IMR-90 (cell line): Measurements from ENCODE around the gene SVIL. TPM values are rescaled to one million over a fixed set of nuclear protein-coding genes. Genes with fewer than 3 reads are reported as not detected.
A peak's percentile ranks its signal among the peaks of the same experiment; 100 is the strongest.

Source experiments
- ATAC-seq: fragments of 200-7000 bp; cut with Tn5 transposase; 2 replicates; pipeline ENCODE4 v1.9.1; 2020; ENCODE audit warnings: low read depth, mild to moderate bottlenecking, moderate library complexity
- BruUV-seq: library from RNA; stranded (reverse); fragments of 400-500 nt; replicated peaks from 2 replicates; lab custom pipeline; 2021; lab: Mats Ljungman, UMichigan
- CTCF ChIA-PET: fragments of 300-600 bp; formaldehyde crosslinking; extraction: SDS; loops from one replicate; lab custom pipeline; 2021; ENCODE audit warnings: antibody characterized with exemption; lab: Yijun Ruan, JAX
- POLR2A ChIA-PET: fragments of 300-600 bp; sonication (Branson Sonifier 250); formaldehyde crosslinking; loops from one replicate; lab custom pipeline; 2022; ENCODE audit warnings: antibody characterized with exemption; ENCODE audit not compliant: unreplicated experiment; lab: Charles Lee
- DNase-seq: peaks from one replicate; pipeline ENCODE4 v3.0.0; 2013
- H2AFZ ChIP-seq: replicated peaks from 2 replicates; pipeline ENCODE3; 2013; ENCODE audit warnings: low read length, mild to moderate bottlenecking; ENCODE audit not compliant: poor library complexity
- H2AK5ac ChIP-seq: 2 replicates; pipeline ENCODE4 v1.6.1; 2013; ENCODE audit warnings: low read depth, low read length, inconsistent platforms
- H2AK9ac ChIP-seq: replicated peaks from 2 replicates; pipeline ENCODE3; 2013; ENCODE audit warnings: mild to moderate bottlenecking, low read depth, low read length, moderate library complexity; ENCODE audit not compliant: poor library complexity
- H2BK120ac ChIP-seq: 2 replicates; pipeline ENCODE4 v1.6.1; 2013; ENCODE audit warnings: low read depth, low read length, inconsistent platforms
- H2BK15ac ChIP-seq: 3 replicates; pipeline ENCODE4 v1.6.1; 2013; ENCODE audit warnings: low read depth, low read length, inconsistent platforms
- H2BK20ac ChIP-seq: 2 replicates; pipeline ENCODE4 v1.6.1; 2013; ENCODE audit warnings: low read depth, mild to moderate bottlenecking, inconsistent platforms, low read length, moderate library complexity
- H2BK5ac ChIP-seq: 2 replicates; pipeline ENCODE4 v1.6.1; 2013; ENCODE audit warnings: mild to moderate bottlenecking, low read depth, low read length, inconsistent platforms; ENCODE audit not compliant: poor library complexity, severe bottlenecking
- H3K14ac ChIP-seq: replicated peaks from 2 replicates; pipeline ENCODE4 v1.6.1; 2013; ENCODE audit warnings: low read depth, low read length, inconsistent platforms
- H3K18ac ChIP-seq: 2 replicates; pipeline ENCODE4 v1.6.1; 2013; ENCODE audit warnings: low read depth, low read length, control low read depth
- H3K23ac ChIP-seq: 2 replicates; pipeline ENCODE4 v1.6.1; 2013; ENCODE audit warnings: low read depth, low read length, inconsistent platforms
- H3K27ac ChIP-seq: 2 replicates; pipeline ENCODE4 v1.5.1; 2013; ENCODE audit warnings: mild to moderate bottlenecking, control low read depth, low read length; ENCODE audit not compliant: insufficient read depth
- H3K27me3 ChIP-seq: 2 replicates; pipeline ENCODE4 v1.6.1; 2013; ENCODE audit warnings: low read length; ENCODE audit not compliant: control insufficient read depth, insufficient read depth
- H3K36me3 ChIP-seq: 2 replicates; pipeline ENCODE4 v1.6.1; 2013; ENCODE audit warnings: low read length, mixed read lengths; ENCODE audit not compliant: control insufficient read depth, insufficient read depth
- H3K4ac ChIP-seq: 2 replicates; pipeline ENCODE4 v1.6.1; 2013; ENCODE audit warnings: low read depth, low read length, inconsistent platforms
- H3K4me1 ChIP-seq: 2 replicates; pipeline ENCODE4 v1.6.1; 2013; ENCODE audit warnings: low read length, mixed read lengths; ENCODE audit not compliant: control insufficient read depth, insufficient read depth
- H3K4me2 ChIP-seq: 2 replicates; pipeline ENCODE4 v1.6.1; 2013; ENCODE audit warnings: low read depth, mild to moderate bottlenecking, control low read depth, low read length, moderate library complexity
- H3K4me3 ChIP-seq: 2 replicates; pipeline ENCODE4 v1.5.1; 2013; ENCODE audit warnings: low read depth, mild to moderate bottlenecking, control low read depth, low read length, moderate library complexity; ENCODE audit not compliant: insufficient read depth
- H3K56ac ChIP-seq: 2 replicates; pipeline ENCODE4 v1.6.1; 2013; ENCODE audit warnings: low read length, inconsistent platforms; ENCODE audit not compliant: insufficient read depth; ENCODE audit errors: extremely low read depth
- H3K79me1 ChIP-seq, 2 experiments: 2 replicates each; pipeline ENCODE4 v1.6.1; 2013; ENCODE audit warnings: low read length in 2 of 2, inconsistent platforms in 1 of 2, low read depth in 1 of 2
- H3K9ac ChIP-seq: 2 replicates; pipeline ENCODE4 v1.6.1; 2013; ENCODE audit warnings: low read depth, low read length, control low read depth
- H3K9me1 ChIP-seq: 2 replicates; pipeline ENCODE4 v1.6.1; 2013; ENCODE audit warnings: low read length, inconsistent platforms; ENCODE audit not compliant: insufficient read depth
- H3K9me3 ChIP-seq: 2 replicates; pipeline ENCODE4 v1.6.1; 2013; ENCODE audit warnings: low read length; ENCODE audit not compliant: control insufficient read depth, insufficient read depth
- H4K20me1 ChIP-seq: 2 replicates; pipeline ENCODE4 v1.6.1; 2013; ENCODE audit warnings: low read length, inconsistent platforms; ENCODE audit not compliant: insufficient read depth
- H4K5ac ChIP-seq: 2 replicates; pipeline ENCODE4 v1.6.1; 2013; ENCODE audit warnings: mild to moderate bottlenecking, low read depth, low read length, control low read depth
- H4K8ac ChIP-seq, 2 experiments: 2 replicates each; pipeline ENCODE4 v1.6.1; 2013; ENCODE audit warnings: low read depth in 2 of 2, low read length in 2 of 2, control low read depth in 1 of 2, inconsistent platforms in 1 of 2
- H4K91ac ChIP-seq: 2 replicates; pipeline ENCODE4 v1.6.1; 2013; ENCODE audit warnings: low read depth, low read length, inconsistent platforms; ENCODE audit not compliant: insufficient read depth
- CEBPB ChIP-seq: IDR thresholded peaks from 2 replicates; pipeline ENCODE4 v1.6.1; 2012; ENCODE audit warnings: low read depth, low read length, improper control_type of control experiment
- CHD1 ChIP-seq: IDR thresholded peaks from 2 replicates; pipeline ENCODE4 v1.6.1; 2012; ENCODE audit warnings: low read depth, low read length, improper control_type of control experiment
- CTCF ChIP-seq: conservative IDR thresholded peaks from 2 replicates; pipeline ENCODE4 v1.5.1; 2012; ENCODE audit warnings: mild to moderate bottlenecking, low read depth, low read length, improper control_type of control experiment
- ELK1 ChIP-seq: fragments of 150-350 bp; IDR thresholded peaks from 2 replicates; pipeline ENCODE4 v1.6.1; 2016; ENCODE audit warnings: low read depth, mild to moderate bottlenecking, low read length, moderate library complexity, borderline replicate concordance
- FOS ChIP-seq: fragments of 150-350 bp; IDR thresholded peaks from 2 replicates; pipeline ENCODE4 v1.6.1; 2016; ENCODE audit warnings: low read depth, low read length
- MAZ ChIP-seq: IDR thresholded peaks from 2 replicates; pipeline ENCODE4 v1.6.1; 2012; ENCODE audit warnings: low read depth, mild to moderate bottlenecking, low read length, improper control_type of control experiment, moderate library complexity, borderline replicate concordance
- MXI1 ChIP-seq: IDR thresholded peaks from 2 replicates; pipeline ENCODE4 v1.6.1; 2012; ENCODE audit warnings: low read depth, mild to moderate bottlenecking, low read length, moderate library complexity, borderline replicate concordance
- NFE2L2 ChIP-seq: fragments of 150-350 bp; IDR thresholded peaks from 2 replicates; pipeline ENCODE4 v1.6.1; 2016; ENCODE audit warnings: low read depth, mild to moderate bottlenecking, low read length
- POLR2A ChIP-seq: IDR thresholded peaks from 2 replicates; pipeline ENCODE4 v1.6.1; 2012; ENCODE audit warnings: mild to moderate bottlenecking, low read depth, low read length
- RCOR1 ChIP-seq: IDR thresholded peaks from 2 replicates; pipeline ENCODE4 v1.6.1; 2012; ENCODE audit warnings: mild to moderate bottlenecking, low read length, improper control_type of control experiment; ENCODE audit not compliant: insufficient replicate concordance
- RFX5 ChIP-seq: IDR thresholded peaks from 2 replicates; pipeline ENCODE4 v1.8.0; 2012; ENCODE audit warnings: low read depth, mild to moderate bottlenecking, low read length, moderate library complexity
- SMC3 ChIP-seq: fragments of 150-350 bp; IDR thresholded peaks from 2 replicates; pipeline ENCODE4 v1.6.1; 2016; ENCODE audit warnings: low read depth, mild to moderate bottlenecking, antibody characterized with exemption, low read length, moderate library complexity
- USF2 ChIP-seq: fragments of 150-350 bp; IDR thresholded peaks from 2 replicates; pipeline ENCODE4 v1.6.1; 2017; ENCODE audit warnings: mild to moderate bottlenecking, antibody characterized with exemption, low read length, low read depth
- WGBS, 2 experiments: methylation state at CpG; one replicate each; pipeline versions ENCODE4 v1.1.5 to v1.1.7; 2013; ENCODE audit warnings: missing lambda C conversion rate in 2 of 2; ENCODE audit not compliant: insufficient read length in 1 of 2; ENCODE audit errors: extremely low coverage in 2 of 2; 5-methylcytosine and 5-hydroxymethylcytosine counted together
- dilution Hi-C: fragments of 300-500 bp; cut with HindIII; formaldehyde crosslinking; loops from one replicate; pipeline ENCODE4 v1.14.3; 2018; ENCODE audit warnings: low sequenced_read_pairs; ENCODE audit not compliant: unreplicated experiment
- in situ Hi-C: fragments of 300-500 bp; cut with MboI; formaldehyde crosslinking; loops from 3 replicates; pipeline ENCODE4 v1.14.3; 2019; ENCODE audit warnings: low sequenced_read_pairs, inconsistent platforms, mixed read lengths
- intact Hi-C: fragments of 100-400 bp; cut with micrococcal nuclease; formaldehyde crosslinking; loops from 2 replicates; pipeline ENCODE4 v1.10.0; 2022
- polyA plus RNA-seq, 3 experiments: library from polyadenylated mRNA; depleted of rRNA; stranded (reverse); fragments of >200 nt; gene quantifications; 2 replicates each; pipeline ENCODE4 v1.2.3, GENCODE V29; 2012; ENCODE audit warnings: low replicate concordance in 1 of 3
- total RNA-seq: library from RNA; depleted of rRNA; stranded (reverse); fragments of >200 nt; gene quantifications from 2 replicates; pipeline ENCODE4 v1.2.3, GENCODE V29; 2012

SVIL gene
- total and polyA plus RNA-seq, 2 of the 4 experiments (the other 2 are of a cell fraction) = 11.5 to 11.6 TPM

DNA sequence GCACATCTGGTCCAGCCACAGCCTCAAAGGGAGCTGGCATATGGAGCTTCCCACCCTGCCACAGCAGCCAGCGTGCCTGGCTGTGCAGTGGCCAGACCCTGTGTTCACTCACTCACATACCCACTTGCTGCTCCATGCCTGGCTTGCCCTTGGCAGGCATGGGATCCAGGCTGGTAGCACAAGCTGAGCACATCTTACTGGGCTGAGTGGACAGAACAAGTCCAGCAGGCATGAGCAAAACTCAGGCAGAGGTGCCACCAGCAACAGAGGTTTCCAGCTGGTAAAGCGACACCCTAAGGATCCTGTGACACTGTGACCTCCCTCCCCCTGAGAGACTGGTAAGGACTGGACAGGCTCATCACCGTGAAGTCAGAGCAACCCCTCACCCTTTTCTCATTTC is 25.1 kb downstream of the SVIL start:
- Histone ChIP-seq H3K4ac (no peak overlapping the region), H3K36me3 (peaks cover 6% of the 10 kb centered on the region), H3K14ac (no peak overlapping the region; the same call in 1 of the 2 replicates), H4K20me1 (peaks cover 35% of the 10 kb centered on the region), H3K4me1 (peaks cover 4% of the 10 kb centered on the region), H3K18ac (no peak overlapping the region), H3K27me3 (no peaks in the 10 kb centered on the region), H3K27ac (no peak overlapping the region), H2BK15ac (no peak overlapping the region), H3K9ac (no peak overlapping the region), H3K56ac (no peak overlapping the region), H2AK9ac (peak overlapping the region; percentile 45), H4K5ac (no peak overlapping the region), H2BK120ac (no peak overlapping the region), H3K23ac (no peak overlapping the region), H3K4me2 (no peak overlapping the region), H3K9me1 (peaks cover 7% of the 10 kb centered on the region), H2AK5ac (no peak overlapping the region; the same call in 1 of the 2 replicates), H2AFZ (no peak overlapping the region), H3K79me1 (peaks cover 9 to 69% of the 10 kb centered on the region in 2 experiments; a peak in 3 of 4 replicates), H2BK20ac (no peak overlapping the region), H4K8ac (no peak overlapping the region), H4K91ac (no peak overlapping the region), H2BK5ac (no peak overlapping the region), H3K4me3 (no peak overlapping the region), H3K9me3 (no peaks in the 10 kb centered on the region; the same call in 1 of the 2 replicates)
- in situ Hi-C loops = no loop called here
- DNase-seq = no peak
- no peak for TF ChIP-seq CHD1
- TF ChIP-seq ELK1 = no peak
- no peak for TF ChIP-seq CEBPB
- TF ChIP-seq MAZ = no peak
- no peak for TF ChIP-seq CTCF
- TF ChIP-seq RCOR1 = no peak
- TF ChIP-seq NFE2L2 = no peak
- no peak for TF ChIP-seq FOS
- no peak for TF ChIP-seq MXI1
- TF ChIP-seq POLR2A = no peak
- no peak for TF ChIP-seq RFX5
- TF ChIP-seq USF2 = no peak
- TF ChIP-seq SMC3 = no peak
- BruUV-seq = no TSS peak
- no CpG with 5 or more reads among the region's 3 CpGs for WGBS, 2 experiments
- intact Hi-C loops = no loop called here
- POLR2A ChIA-PET = no interaction called here
- dilution Hi-C loops = no loop called here
- no peak for ATAC-seq
- CTCF ChIA-PET = no interaction called here
